SK-N-SH (cell line): ENCODE data around the gene MAP3K5. TPM values are rescaled to one million over a fixed set of nuclear protein-coding genes. Genes with fewer than 3 reads are reported as not detected.
"Not testable (repeated sequence)": the region's sequence is repeated elsewhere in the genome, so short reads cannot be mapped to it uniquely, and the experiment has no call there.

Experiments used
- CTCF ChIA-PET: fragments of 300-600, 350-600 bp; formaldehyde crosslinking; extraction: SDS; loops from one replicate; lab custom pipeline; 2021; lab: Yijun Ruan, JAX
- POLR2A ChIA-PET: fragments of 350-600 bp; sonication (Branson Sonifier 250); formaldehyde crosslinking; extraction: SDS; loops from one replicate; lab custom pipeline; 2020; ENCODE audit warnings: antibody characterized with exemption, inconsistent platforms; lab: Yijun Ruan, JAX
- DNase-seq: peaks from one replicate; pipeline ENCODE4 v3.0.0; 2012
- H2AFZ ChIP-seq: fragments of 200-600 bp; sonication (generic); 2 replicates; pipeline ENCODE4 v1.8.1; 2016; ENCODE audit warnings: antibody characterized with exemption, mild to moderate bottlenecking, low read depth
- H3F3A ChIP-seq: fragments of 200-600 bp; sonication (generic); replicated peaks from 2 replicates; pipeline ENCODE3; 2016; ENCODE audit warnings: antibody characterized with exemption, mild to moderate bottlenecking; ENCODE audit not compliant: insufficient read depth
- H3K27ac ChIP-seq, 2 experiments: fragments of 200-500 bp in 1 of 2; fragments of 200-600 bp in 1 of 2; sonication (Bioruptor generic) in 1 of 2; sonication (generic), shearing (Covaris generic) in 1 of 2; 2 replicates each; pipeline versions ENCODE4 v1.5.1 to v1.6.1; 2014 to 2016; ENCODE audit warnings: low read depth in 2 of 2, inconsistent platforms in 1 of 2, low read length in 1 of 2, mild to moderate bottlenecking in 1 of 2, mixed read lengths in 1 of 2
- H3K27me3 ChIP-seq: fragments of 200-600 bp; sonication (generic), shearing (Covaris generic); 2 replicates; pipeline ENCODE4 v1.6.1; 2016; ENCODE audit warnings: mixed run types; ENCODE audit not compliant: insufficient read depth
- H3K36me3 ChIP-seq, 2 experiments: fragments of 200-500 bp in 1 of 2; fragments of 200-600 bp in 1 of 2; sonication (Bioruptor generic) in 1 of 2; sonication (generic) in 1 of 2; replicated peaks in 1 of 2; 2 replicates each; pipeline versions ENCODE3 to v1.5.1; 2014 to 2016; ENCODE audit warnings: low read length in 1 of 2, mild to moderate bottlenecking in 1 of 2; ENCODE audit not compliant: insufficient read depth in 2 of 2, control insufficient read depth in 1 of 2
- H3K4me1 ChIP-seq, 2 experiments: fragments of 200-500 bp in 1 of 2; fragments of 200-600 bp in 1 of 2; sonication (Bioruptor generic) in 1 of 2; sonication (generic), shearing (Covaris generic) in 1 of 2; 2 replicates each; pipeline versions ENCODE4 v1.5.1 to v1.6.1; 2014 to 2016; ENCODE audit warnings: low read depth in 1 of 2, low read length in 1 of 2, mixed run types in 1 of 2; ENCODE audit not compliant: insufficient read depth in 2 of 2, control insufficient read depth in 1 of 2
- H3K4me2 ChIP-seq: fragments of 200-600 bp; sonication (generic), shearing (Covaris generic); 2 replicates; pipeline ENCODE4 v1.6.1; 2017; ENCODE audit warnings: mixed run types
- H3K4me3 ChIP-seq, 2 experiments: fragments of 200-500 bp in 1 of 2; fragments of 200-600 bp in 1 of 2; sonication (Bioruptor generic) in 1 of 2; sonication (generic), shearing (Covaris generic) in 1 of 2; 2 replicates each; pipeline versions ENCODE4 v1.5.1 to v1.8.1; 2014 to 2016; ENCODE audit warnings: low read depth in 2 of 2, inconsistent platforms in 1 of 2, low read length in 1 of 2, mild to moderate bottlenecking in 1 of 2, mixed read lengths in 1 of 2, moderate library complexity in 1 of 2
- H3K79me2 ChIP-seq: fragments of 200-600 bp; sonication (generic); 2 replicates; pipeline ENCODE4 v1.8.1; 2017; ENCODE audit warnings: mild to moderate bottlenecking; ENCODE audit not compliant: insufficient read depth
- H3K9ac ChIP-seq: fragments of 200-600 bp; sonication (generic); 2 replicates; pipeline ENCODE4 v1.6.1; 2017; ENCODE audit warnings: mixed run types
- H3K9me2 ChIP-seq: fragments of 200-600 bp; sonication (generic); 2 replicates; pipeline ENCODE4 v1.6.1; 2017; ENCODE audit warnings: mixed run types
- H3K9me3 ChIP-seq: fragments of 200-600 bp; sonication (generic); 2 replicates; pipeline ENCODE4 v1.6.1; 2017; ENCODE audit warnings: mixed run types, mild to moderate bottlenecking, moderate library complexity
- H4K20me1 ChIP-seq: fragments of 200-600 bp; sonication (generic); 2 replicates; pipeline ENCODE4 v1.6.1; 2017; ENCODE audit warnings: mild to moderate bottlenecking, mixed run types; ENCODE audit not compliant: insufficient read depth
- FOXJ3 ChIP-seq: sonication (generic); formaldehyde crosslinking; IDR thresholded peaks from 2 replicates; pipeline ENCODE4 v1.5.1; 2020; ENCODE audit warnings: mild to moderate bottlenecking, missing genetic modification reagents
- GABPA ChIP-seq: IDR thresholded peaks from 2 replicates; pipeline ENCODE4 v1.4.0; 2012; ENCODE audit warnings: low read depth, mild to moderate bottlenecking
- MXI1 ChIP-seq: IDR thresholded peaks from 2 replicates; pipeline ENCODE4 v1.6.1; 2012; ENCODE audit warnings: mild to moderate bottlenecking, low read depth, low read length, improper control_type of control experiment
- NRF1 ChIP-seq: IDR thresholded peaks from 2 replicates; pipeline ENCODE4 v1.6.1; 2012; ENCODE audit warnings: low read depth, mild to moderate bottlenecking, low read length
- PBX3 ChIP-seq: IDR thresholded peaks from 2 replicates; pipeline ENCODE4; 2012
- RAD21 ChIP-seq: IDR thresholded peaks from 2 replicates; pipeline ENCODE4 v1.6.1; 2012; ENCODE audit warnings: mild to moderate bottlenecking, low read length
- TAF1 ChIP-seq: IDR thresholded peaks from 2 replicates; pipeline ENCODE4 v1.6.1; 2012; ENCODE audit warnings: low read depth, mild to moderate bottlenecking, low read length, moderate library complexity, borderline replicate concordance
- TCF12 ChIP-seq: IDR thresholded peaks from 2 replicates; pipeline ENCODE4 v1.4.0; 2012
- WGBS: methylation state at CpG from one replicate; pipeline ENCODE4 v1.1.6; 2017; ENCODE audit warnings: low lambda C conversion rate; 5-methylcytosine and 5-hydroxymethylcytosine counted together
- polyA plus RNA-seq, 3 experiments: library from polyadenylated mRNA; depleted of rRNA; stranded (reverse); fragments of >200 nt; gene quantifications; 2 replicates each; pipeline ENCODE4 v1.2.3, GENCODE V29; 2012
- TF ChIP-seq, protein P1 (sequence below): IDR thresholded peaks from 2 replicates; pipeline ENCODE4 v1.4.0; 2012; ENCODE audit warnings: low read depth
- TF ChIP-seq, protein P2 (sequence below): fragments of 150-350 bp; IDR thresholded peaks from 2 replicates; pipeline ENCODE4 v1.6.1; 2017; ENCODE audit warnings: antibody characterized with exemption, low read length, low read depth, borderline replicate concordance
- TF ChIP-seq, protein P3 (sequence below): IDR thresholded peaks from 2 replicates; pipeline ENCODE4 v1.4.0; 2012; ENCODE audit warnings: low read depth, borderline replicate concordance

MAP3K5 gene
- polyA plus RNA-seq, 1 of the 3 experiments (the other 2 are of a cell fraction) = 1.4 TPM

- H3K36me3 ChIP-seq = peaks cover 0 to 3% of the 10 kb centered on the region in 2 experiments
- no peak overlapping the region for H3K9ac ChIP-seq
- WGBS = 84% methylated on average over 4 of the region's 4 CpGs
- H3K9me3 ChIP-seq = no peaks in the 10 kb centered on the region
- H2AFZ ChIP-seq = peak overlapping the region; percentile 39; the same call in 1 of the 2 replicates
- peak overlapping the region; percentile 45 to 64; a peak in 2 of 4 replicates for H3K27ac ChIP-seq
- no peaks in the 10 kb centered on the region for H3K79me2 ChIP-seq
- ChIA-PET CTCF (interaction anchor here (1.0 to 2.0 kb wide), 5 partner anchors 8 to 131 kb away, joined by 3 to 12 read pairs (median 3); partner anchors contain the start of gene MAP3K5), POLR2A (interaction anchor here (0.8 kb wide), 1 partner anchor 136 kb away, joined by 3 read pairs; no protein-coding TSS in a partner anchor)
- no peaks in the 10 kb centered on the region for H3K27me3 ChIP-seq
- peak overlapping the region; percentile 21; the same call in 1 of the 2 replicates for H3K4me2 ChIP-seq
- no peaks in the 10 kb centered on the region for H4K20me1 ChIP-seq
- TF ChIP-seq, protein P1, sequence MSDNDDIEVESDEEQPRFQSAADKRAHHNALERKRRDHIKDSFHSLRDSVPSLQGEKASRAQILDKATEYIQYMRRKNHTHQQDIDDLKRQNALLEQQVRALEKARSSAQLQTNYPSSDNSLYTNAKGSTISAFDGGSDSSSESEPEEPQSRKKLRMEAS = no peak
- TF ChIP-seq TCF12 (no peak), PBX3 (no peak), FOXJ3 (no peak), NRF1 (no peak), RAD21 (no peak), TAF1 (no peak), GABPA (no peak), MXI1 (no peak)
- TF ChIP-seq, protein P2, sequence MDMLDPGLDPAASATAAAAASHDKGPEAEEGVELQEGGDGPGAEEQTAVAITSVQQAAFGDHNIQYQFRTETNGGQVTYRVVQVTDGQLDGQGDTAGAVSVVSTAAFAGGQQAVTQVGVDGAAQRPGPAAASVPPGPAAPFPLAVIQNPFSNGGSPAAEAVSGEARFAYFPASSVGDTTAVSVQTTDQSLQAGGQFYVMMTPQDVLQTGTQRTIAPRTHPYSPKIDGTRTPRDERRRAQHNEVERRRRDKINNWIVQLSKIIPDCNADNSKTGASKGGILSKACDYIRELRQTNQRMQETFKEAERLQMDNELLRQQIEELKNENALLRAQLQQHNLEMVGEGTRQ = no peak
- TF ChIP-seq, protein P3, sequence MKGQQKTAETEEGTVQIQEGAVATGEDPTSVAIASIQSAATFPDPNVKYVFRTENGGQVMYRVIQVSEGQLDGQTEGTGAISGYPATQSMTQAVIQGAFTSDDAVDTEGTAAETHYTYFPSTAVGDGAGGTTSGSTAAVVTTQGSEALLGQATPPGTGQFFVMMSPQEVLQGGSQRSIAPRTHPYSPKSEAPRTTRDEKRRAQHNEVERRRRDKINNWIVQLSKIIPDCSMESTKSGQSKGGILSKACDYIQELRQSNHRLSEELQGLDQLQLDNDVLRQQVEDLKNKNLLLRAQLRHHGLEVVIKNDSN = no peak
- no peak overlapping the region for H3K4me3 ChIP-seq
- H3F3A ChIP-seq = peaks cover 3% of the 10 kb centered on the region
- no peak for DNase-seq
- H3K9me2 ChIP-seq = no peaks in the 10 kb centered on the region
- no peaks in the 10 kb centered on the region; a peak in 1 of 4 replicates for H3K4me1 ChIP-seq
Observed at GRCh38 chr6:136716917-136717715, 75.2 kb downstream of the MAP3K5 start.

GRCh38 chr6:136712642-136713041, 79.6 kb downstream of the MAP3K5 start:
- H3K9me3 ChIP-seq, H3K27me3 ChIP-seq, H3K4me3 ChIP-seq, DNase-seq, H3K4me1 ChIP-seq, H4K20me1 ChIP-seq, H3K36me3 ChIP-seq, H3K27ac ChIP-seq, H2AFZ ChIP-seq, H3K9me2 ChIP-seq, H3K79me2 ChIP-seq, H3K4me2 ChIP-seq, POLR2A ChIA-PET, H3K9ac ChIP-seq, H3F3A ChIP-seq: not testable (repeated sequence)
- whole genome bisulfite sequencing = 63% methylated on average over 4 of the region's 4 CpGs
- CTCF ChIA-PET = interaction anchor here (1.6 kb wide), 1 partner anchor 68 kb away, joined by 5 read pairs; no protein-coding TSS in a partner anchor
